HG02870 (cell line): ENCODE results near the gene EHF.

Experiments used
- ATAC-seq: cut with Tn5 transposase; IDR thresholded peaks from one replicate; pipeline ENCODE4 v1.9.1; 2021; ENCODE audit warnings: mild to moderate bottlenecking, moderate library complexity; ENCODE audit not compliant: unreplicated experiment

The EHF gene

GRCh38 chr11:34643311-34643710 is 22.4 kb downstream of the EHF start:
- no peak for ATAC-seq

GRCh38 chr11:34643846-34644245 is 23.0 kb downstream of the EHF start:
- no peak for ATAC-seq

- no peak for ATAC-seq
Observed at GRCh38 chr11:34644669-34645406, 23.9 kb downstream of the EHF start.

GRCh38 chr11:34646431-34646830 is 25.5 kb downstream of the EHF start:
- ATAC-seq, result no peak

GRCh38 chr11:34647131-34647530 is 26.2 kb downstream of the EHF start:
- ATAC-seq, result no peak

GRCh38 chr11:34647532-34647931 is 26.6 kb downstream of the EHF start:
- no peak for ATAC-seq

GRCh38 chr11:34648036-34648435 is 27.1 kb downstream of the EHF start:
- no peak for ATAC-seq

- ATAC-seq, result no peak
Observed at GRCh38 chr11:34649597-34649996, 28.7 kb downstream of the EHF start.

GRCh38 chr11:34650528-34650927 is 29.6 kb downstream of the EHF start:
- ATAC-seq, result peak; percentile 96

- ATAC-seq, result no peak
Observed at GRCh38 chr11:34651551-34651950, 30.7 kb downstream of the EHF start.

- ATAC-seq, result no peak
Observed at GRCh38 chr11:34652191-34652973, 31.5 kb downstream of the EHF start.

GRCh38 chr11:34653031-34653430 is 32.1 kb downstream of the EHF start:
- no peak for ATAC-seq

- ATAC-seq, result no peak
Observed at GRCh38 chr11:34653851-34654482, 33.1 kb downstream of the EHF start.

GRCh38 chr11:34654483-34655334 is 33.8 kb downstream of the EHF start:
- ATAC-seq, result no peak

- no peak for ATAC-seq
Observed at GRCh38 chr11:34655335-34656008, 34.6 kb downstream of the EHF start.

- ATAC-seq, result no peak
Observed at GRCh38 chr11:34656062-34656720, 35.3 kb downstream of the EHF start.

- no peak for ATAC-seq
Observed at GRCh38 chr11:34658071-34659015, 37.5 kb downstream of the EHF start.

- ATAC-seq, result no peak
Observed at GRCh38 chr11:34659096-34659733, 38.3 kb downstream of the EHF start.
